Spleen (tissue), 11 donors: Measurements from ENCODE around the gene ABCC12. TPM values are rescaled to one million over a fixed set of nuclear protein-coding genes. Genes with fewer than 3 reads are reported as not detected.
A peak's percentile ranks its signal among the peaks of the same experiment; 100 is the strongest.
"Not testable (repeated sequence)": the region's sequence is repeated elsewhere in the genome, so short reads cannot be mapped to it uniquely, and the experiment has no call there.

Experiments
- DNase-seq: peaks from one replicate; pipeline ENCODE4 v3.0.0-alpha.2; 2020
- H3K27ac ChIP-seq, 8 donors: fragments of 200-600 bp; sonication (generic) in 7 of 8; 1 replicate in 4 of 8; 2 replicates in 4 of 8; pipeline versions ENCODE4 v1.5.0 to v1.8.0; 2016 to 2021; ENCODE audit warnings: inconsistent platforms in 4 of 8, mild to moderate bottlenecking in 4 of 8, moderate library complexity in 1 of 8
- H3K27me3 ChIP-seq, 7 donors: fragments of 200-600 bp; sonication (generic) in 6 of 7; replicated peaks in 1 of 7; 1 replicate in 4 of 7; 2 replicates in 3 of 7; pipeline versions ENCODE4 v1.5.0 to v1.8.0; 2016 to 2021; ENCODE audit warnings: inconsistent platforms in 3 of 7, mild to moderate bottlenecking in 1 of 7
- H3K36me3 ChIP-seq, 6 donors: fragments of 200-600 bp; sonication (generic) in 5 of 6; 1 replicate in 4 of 6; 2 replicates in 2 of 6; pipeline versions ENCODE4 v1.5.0 to v1.8.0; 2016 to 2021; ENCODE audit warnings: inconsistent platforms in 2 of 6
- H3K4me1 ChIP-seq, 6 donors: fragments of 200-600 bp; sonication (generic) in 5 of 6; 1 replicate in 3 of 6; 2 replicates in 3 of 6; pipeline versions ENCODE4 v1.5.0 to v1.8.0; 2016 to 2021; ENCODE audit warnings: inconsistent platforms in 3 of 6
- H3K4me3 ChIP-seq, 8 donors: fragments of 200-600 bp; sonication (generic) in 7 of 8; 1 replicate in 4 of 8; 2 replicates in 4 of 8; pipeline versions ENCODE4 v1.5.0 to v1.8.0; 2016 to 2021; ENCODE audit warnings: inconsistent platforms in 4 of 8, mild to moderate bottlenecking in 4 of 8, moderate library complexity in 2 of 8
- H3K9me3 ChIP-seq, 8 donors: fragments of 200-600 bp; sonication (generic) in 7 of 8; 1 replicate in 4 of 8; 2 replicates in 4 of 8; pipeline versions ENCODE4 v1.5.0 to v1.8.0; 2016 to 2021; ENCODE audit warnings: inconsistent platforms in 4 of 8
- CTCF ChIP-seq, 11 experiments: fragments of 200-600 bp in 7 of 11; fragments of 450-650 bp in 4 of 11; sonication (generic) in 4 of 11; IDR thresholded peaks in 8 of 11; conservative IDR thresholded peaks in 3 of 11; 1 replicate in 7 of 11; 2 replicates in 4 of 11; pipeline versions ENCODE4 v1.4.0 to v1.8.0; 2016 to 2021; ENCODE audit warnings: antibody characterized with exemption in 11 of 11, inconsistent platforms in 4 of 11, mild to moderate bottlenecking in 1 of 11
- POLR2A ChIP-seq, 3 donors: fragments of 450-650 bp; IDR thresholded peaks; one replicate each; pipeline ENCODE4 v1.5.1; 2017; ENCODE audit warnings: antibody characterized with exemption in 3 of 3, mild to moderate bottlenecking in 1 of 3
- POLR2AphosphoS5 ChIP-seq, 3 donors: sonication (generic); formaldehyde crosslinking; IDR thresholded peaks; one replicate each; pipeline ENCODE4 v1.5.1; 2017; ENCODE audit warnings: antibody characterized with exemption in 3 of 3
- WGBS, 5 donors: extraction: QIAGEN DNeasy Blood & Tissue Kit in 3 of 5; methylation state at CpG; one replicate each; pipeline versions ENCODE4 v1.1.5 to v1.1.7; 2013 to 2018; 5-methylcytosine and 5-hydroxymethylcytosine counted together
- intact Hi-C: fragments of 100-400 bp; cut with DNase I; formaldehyde crosslinking; loops from one replicate; pipeline ENCODE4 v1.15.0; 2023; ENCODE audit warnings: low total_unique reads
- polyA plus RNA-seq, 3 donors: library from polyadenylated mRNA; stranded (reverse); fragments of 200-250 nt; gene quantifications; one replicate each; pipeline ENCODE4 v1.2.1, GENCODE V29; 2013
- total RNA-seq, 7 donors: library from RNA; depleted of rRNA in 3 of 7; stranded (reverse); fragments of >200 nt in 3 of 7; fragmentation: NEBNext Ultra II Directional in 4 of 7; extraction: Animal tissue kit (Norgen Biotek cat#: 25700) in 4 of 7; gene quantifications; one replicate each; pipeline versions ENCODE4 v1.1.0 to v1.2.1, GENCODE V29; 2016 to 2021
- donor health status: healthy with polysubstance abuse.
- donor health status: DM: no; HTN: no; CAD: no; lungs with moderate emphysema.
- donor health status: DM: no; HTN: no; CAD: no.
- donor health status: Bipolar disorder and iron deficiency.
- donor health status: healthy.
- donor health status: DM: no; HTN: no; CAD: no.
- donor health status: DM: yes; HTN: yes; CAD: no.

ABCC12 gene
- total and polyA plus RNA-seq, 10 donors, result not detected

GRCh38 chr16:48169896-48170295, 14.1 kb upstream of the ABCC12 start:
- Histone ChIP-seq H3K27me3 (peaks cover 0 to under 1% (median 0%) of the 10 kb centered on the region in 7 donors), H3K36me3 (no peaks in the 10 kb centered on the region), H3K27ac (peak overlapping the region in 3 of 8 donors; percentile 9 to 89 (median 42)), H3K9me3 (no peaks in the 10 kb centered on the region), H3K4me1 (peaks cover 0 to 33% (median 6%) of the 10 kb centered on the region in 6 donors), H3K4me3 (no peak overlapping the region)
- 56 to 81% (median 66%) methylated on average over 8 of the region's 8 CpGs for WGBS, 5 donors
- intact Hi-C loops, result loop anchor here (10.0 kb wide), 2 partner anchors 455 to 1615 kb away; no protein-coding TSS in a partner anchor
- TF ChIP-seq POLR2A (IDR thresholded peaks at IDR 0.05) (no peak), CTCF (IDR thresholded peaks at IDR 0.05 in 8 of 11, conservative IDR thresholded peaks at IDR 0.05 in 3 of 11) (no peak), POLR2AphosphoS5 (IDR thresholded peaks at IDR 0.05) (no peak)
- peak; percentile 82 for DNase-seq

GRCh38 chr16:48168075-48168474, 12.3 kb upstream of the ABCC12 start:
- H3K27me3 ChIP-seq, result no peaks in the 10 kb centered on the region
- whole genome bisulfite sequencing, 5 donors, result 58 to 86% (median 65%) methylated on average over 1 of the region's 1 CpG
- H3K4me1 ChIP-seq, result peaks cover 0 to 39% (median 11%) of the 10 kb centered on the region in 6 donors
- TF ChIP-seq POLR2A (IDR thresholded peaks at IDR 0.05) (no peak), CTCF (IDR thresholded peaks at IDR 0.05 in 8 of 11, conservative IDR thresholded peaks at IDR 0.05 in 3 of 11) (no peak), POLR2AphosphoS5 (IDR thresholded peaks at IDR 0.05) (no peak)
- H3K27ac ChIP-seq, result peak overlapping the region in 6 of 8 donors; percentile 23 to 89 (median 73)
- H3K9me3 ChIP-seq, result no peaks in the 10 kb centered on the region
- intact Hi-C loops, result loop anchor here (10.0 kb wide), 2 partner anchors 457 to 1613 kb away; no protein-coding TSS in a partner anchor
- no peak overlapping the region for H3K4me3 ChIP-seq
- no peaks in the 10 kb centered on the region for H3K36me3 ChIP-seq
- no peak for DNase-seq

GRCh38 chr16:48166617-48167016, 10.8 kb upstream of the ABCC12 start:
- H3K4me3 ChIP-seq, DNase-seq, H3K27me3 ChIP-seq, H3K9me3 ChIP-seq, H3K36me3 ChIP-seq: not testable (repeated sequence)
- Histone ChIP-seq H3K27ac (peak overlapping the region in 2 of 8 donors; percentile 85 to 89), H3K4me1 (peaks cover 0 to 39% (median 11%) of the 10 kb centered on the region in 6 donors)
- intact Hi-C loops, result loop anchor here (10.0 kb wide), 2 partner anchors 458 to 1612 kb away; no protein-coding TSS in a partner anchor
- 88 to 95% (median 93%) methylated on average over 5 of the region's 5 CpGs for WGBS, 5 donors

- TF ChIP-seq POLR2A (IDR thresholded peaks at IDR 0.05), result no peak
- no peak for TF ChIP-seq POLR2AphosphoS5 (IDR thresholded peaks at IDR 0.05)
- no peak for TF ChIP-seq CTCF (IDR thresholded peaks at IDR 0.05 in 8 of 11, conservative IDR thresholded peaks at IDR 0.05 in 3 of 11)
- DNase-seq, result no peak
- no peaks in the 10 kb centered on the region for H3K27me3 ChIP-seq
- H3K4me1 ChIP-seq, result peaks cover 0 to 39% (median 11%) of the 10 kb centered on the region in 6 donors
- H3K27ac ChIP-seq, result peak overlapping the region in 2 of 8 donors; percentile 85 to 89
- intact Hi-C loops, result loop anchor here (10.0 kb wide), 2 partner anchors 459 to 1611 kb away; no protein-coding TSS in a partner anchor
- no peaks in the 10 kb centered on the region for H3K9me3 ChIP-seq
- no peak overlapping the region for H3K4me3 ChIP-seq
- 72 to 85% (median 78%) methylated on average over 4 of the region's 4 CpGs for WGBS, 5 donors
- no peaks in the 10 kb centered on the region for H3K36me3 ChIP-seq
These were observed 10.3 kb upstream of the ABCC12 start for GRCh38 chr16:48165961-48166578.
